GM18870 (cell line): ENCODE results near the gene DICER1.
A peak's percentile ranks its signal among the peaks of the same experiment; 100 is the strongest.
"Not testable (repeated sequence)": the region's sequence is repeated elsewhere in the genome, so short reads cannot be mapped to it uniquely, and the experiment has no call there.

Experiments
- ATAC-seq: cut with Tn5 transposase; IDR thresholded peaks from one replicate; pipeline ENCODE4 v1.9.1; 2021; ENCODE audit warnings: moderate library complexity; ENCODE audit not compliant: unreplicated experiment

DICER1 gene

GRCh38 chr14:95185033-95185766, 27.9 kb upstream of the DICER1 start:
- ATAC-seq = no peak

GRCh38 chr14:95184413-95184790, 27.1 kb upstream of the DICER1 start:
- no peak for ATAC-seq

GRCh38 chr14:95183532-95184412, 26.4 kb upstream of the DICER1 start:
- no peak for ATAC-seq

DNA sequence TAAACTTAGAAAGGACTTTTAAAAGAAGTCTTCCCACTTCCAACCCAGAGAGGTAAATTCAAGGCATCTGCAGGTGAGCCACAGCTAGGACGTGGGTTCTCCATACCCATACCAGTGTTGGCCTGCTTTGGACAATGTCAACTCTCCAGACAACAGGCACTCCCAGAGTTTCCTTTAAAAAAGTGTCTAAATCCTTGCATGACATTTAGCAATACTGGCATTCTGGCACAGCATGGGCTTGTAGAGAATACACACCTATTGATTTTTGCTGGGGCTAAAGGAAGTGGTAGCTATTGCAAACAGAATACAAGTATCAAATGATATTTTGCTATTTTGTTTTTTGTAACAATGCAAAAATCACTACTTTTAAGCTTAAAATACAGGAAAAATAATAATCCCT, 25.8 kb upstream of the DICER1 start:
- ATAC-seq = no peak

DNA sequence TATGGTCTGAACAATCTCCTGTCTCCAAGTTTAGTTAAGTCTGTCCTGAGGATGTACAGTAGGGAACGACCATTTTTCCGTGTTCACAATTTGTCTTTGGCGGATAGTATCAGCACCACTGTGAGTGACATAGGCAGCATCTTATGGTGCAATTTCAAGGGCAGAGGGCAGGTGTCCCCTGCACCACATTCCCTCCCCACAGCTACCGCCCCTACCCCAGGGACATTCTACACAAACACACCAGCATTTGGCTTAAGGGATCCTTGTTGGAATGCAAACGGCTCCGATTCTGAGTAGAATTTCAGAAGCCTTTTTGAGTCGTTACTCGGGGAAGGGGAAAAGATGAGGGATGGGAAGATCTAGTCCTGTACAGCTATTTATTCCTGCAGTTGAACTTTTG, 25.1 kb upstream of the DICER1 start:
- ATAC-seq = no peak

DNA sequence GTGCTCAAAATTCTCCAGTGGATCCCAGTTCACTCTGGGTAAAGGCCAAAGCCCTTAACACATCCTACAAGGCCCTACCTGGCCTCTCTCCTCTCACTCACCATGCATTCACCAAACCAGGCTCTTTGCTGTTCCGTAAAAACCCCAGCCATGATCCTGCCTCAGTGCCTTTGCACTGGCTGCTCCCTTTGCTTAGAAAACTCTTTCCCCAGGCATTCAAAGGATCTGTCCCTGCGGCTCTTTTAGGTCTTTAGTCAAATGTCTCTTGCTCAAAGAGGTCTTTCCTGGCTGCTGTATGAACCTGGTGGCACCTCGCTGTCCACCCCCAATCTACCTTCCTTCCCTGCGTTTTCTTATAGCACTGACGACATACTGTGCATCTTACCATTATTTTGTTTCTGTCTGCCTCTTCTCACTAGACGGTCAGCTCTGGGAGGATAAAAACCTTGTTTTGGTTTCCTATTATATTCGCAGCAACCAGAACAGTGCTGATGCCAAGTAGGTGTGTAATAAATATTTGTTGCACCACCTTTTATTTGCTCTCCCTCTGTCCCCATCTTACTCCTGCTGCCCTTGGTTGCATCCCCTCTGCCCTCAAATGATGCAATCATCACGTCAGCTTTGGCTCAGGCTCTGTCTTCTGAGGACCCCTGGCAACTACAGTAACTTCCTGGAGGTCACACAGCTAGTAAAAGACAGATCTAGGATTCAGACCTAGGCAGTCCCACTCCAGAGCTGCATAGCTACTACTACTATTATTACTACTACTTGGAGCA, 23.8 kb upstream of the DICER1 start:
- no peak for ATAC-seq

DNA sequence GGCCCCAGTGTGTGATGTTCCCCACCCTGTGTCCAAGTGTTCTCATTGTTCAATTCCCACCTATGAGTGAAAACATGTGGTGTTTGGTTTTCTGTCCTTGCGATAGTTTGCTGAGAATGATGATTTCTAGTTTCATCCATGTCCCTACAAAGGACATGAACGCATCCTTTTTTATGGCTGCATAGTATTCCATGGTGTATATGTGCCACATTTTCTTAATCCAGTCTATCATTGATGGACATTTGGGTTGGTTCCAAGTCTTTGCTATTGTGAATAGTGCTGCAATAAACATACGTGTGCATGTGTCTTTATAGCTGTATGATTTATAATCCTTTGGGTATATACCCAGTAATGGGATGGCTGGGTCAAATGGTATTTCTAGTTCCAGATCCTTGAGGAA, 18.3 kb upstream of the DICER1 start:
- ATAC-seq = not testable (repeated sequence)

GRCh38 chr14:95174184-95174792, 17.0 kb upstream of the DICER1 start:
- no peak for ATAC-seq

- ATAC-seq = no peak
These were observed 16.2 kb upstream of the DICER1 start for GRCh38 chr14:95173518-95173917.

GRCh38 chr14:95167177-95167576, 9.8 kb upstream of the DICER1 start:
- ATAC-seq = no peak

GRCh38 chr14:95165517-95165916, 8.2 kb upstream of the DICER1 start:
- ATAC-seq = no peak

GRCh38 chr14:95164506-95164905, 7.2 kb upstream of the DICER1 start:
- ATAC-seq = no peak

DNA sequence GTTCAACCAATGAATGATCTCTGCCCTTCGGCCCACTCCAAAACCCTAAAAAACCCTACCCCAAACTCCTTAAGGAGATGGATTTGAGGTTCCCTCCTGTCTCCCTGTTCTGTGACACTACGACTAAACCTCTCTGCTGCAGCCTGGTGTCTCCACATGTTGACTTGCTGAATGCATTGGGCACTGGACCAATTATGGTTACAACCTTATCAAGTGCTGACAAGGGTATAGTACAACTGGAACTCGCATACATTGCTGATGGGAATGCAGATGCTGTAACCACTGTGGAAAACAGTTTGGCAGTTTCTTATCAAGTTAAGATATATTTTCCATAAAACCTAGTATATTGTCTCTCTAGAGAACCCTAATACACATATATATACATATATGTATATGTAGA, 6.3 kb upstream of the DICER1 start:
- no peak for ATAC-seq

DNA sequence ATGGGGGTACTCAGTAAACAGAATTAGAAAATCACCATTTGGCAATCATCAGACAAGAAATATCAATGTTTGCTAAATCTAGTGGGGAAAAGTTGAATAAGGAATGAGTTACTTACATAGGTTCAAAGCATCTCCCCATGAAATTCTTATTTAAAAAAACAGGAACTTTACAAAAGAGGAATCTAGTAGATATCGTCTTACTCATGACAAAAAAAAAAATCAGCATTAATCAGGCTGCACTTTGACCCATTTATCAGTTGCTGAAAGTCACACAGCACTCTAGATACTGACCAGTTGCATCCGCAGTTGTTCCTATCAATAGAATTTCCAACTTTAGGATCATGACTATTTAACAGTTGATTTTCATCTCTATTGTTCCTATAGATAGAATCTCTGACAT, 5.8 kb upstream of the DICER1 start:
- no peak for ATAC-seq

DNA sequence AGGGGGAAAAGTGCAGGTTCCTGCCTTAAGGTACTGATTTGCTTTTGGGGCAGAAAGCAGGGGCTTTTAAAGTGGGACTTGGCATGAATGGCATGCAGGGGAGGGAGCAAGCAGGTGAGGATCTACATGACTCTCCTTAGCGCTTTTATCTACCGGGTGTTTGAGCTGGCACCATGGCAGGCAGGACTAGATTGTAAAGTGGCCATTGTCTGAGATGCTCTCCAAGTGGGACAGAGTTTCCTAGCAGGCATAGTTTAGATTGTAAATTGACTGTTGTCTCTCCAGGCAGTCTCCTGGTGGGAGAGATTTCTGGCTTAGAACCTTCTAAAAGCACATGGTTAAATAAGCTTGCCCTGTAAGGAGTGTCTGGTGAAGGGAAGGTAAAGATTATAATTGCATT, 5.3 kb upstream of the DICER1 start:
- no peak for ATAC-seq

- ATAC-seq = peak; percentile 12
These were observed 342 bp downstream of the DICER1 start for GRCh38 chr14:95157048-95157326.

DNA sequence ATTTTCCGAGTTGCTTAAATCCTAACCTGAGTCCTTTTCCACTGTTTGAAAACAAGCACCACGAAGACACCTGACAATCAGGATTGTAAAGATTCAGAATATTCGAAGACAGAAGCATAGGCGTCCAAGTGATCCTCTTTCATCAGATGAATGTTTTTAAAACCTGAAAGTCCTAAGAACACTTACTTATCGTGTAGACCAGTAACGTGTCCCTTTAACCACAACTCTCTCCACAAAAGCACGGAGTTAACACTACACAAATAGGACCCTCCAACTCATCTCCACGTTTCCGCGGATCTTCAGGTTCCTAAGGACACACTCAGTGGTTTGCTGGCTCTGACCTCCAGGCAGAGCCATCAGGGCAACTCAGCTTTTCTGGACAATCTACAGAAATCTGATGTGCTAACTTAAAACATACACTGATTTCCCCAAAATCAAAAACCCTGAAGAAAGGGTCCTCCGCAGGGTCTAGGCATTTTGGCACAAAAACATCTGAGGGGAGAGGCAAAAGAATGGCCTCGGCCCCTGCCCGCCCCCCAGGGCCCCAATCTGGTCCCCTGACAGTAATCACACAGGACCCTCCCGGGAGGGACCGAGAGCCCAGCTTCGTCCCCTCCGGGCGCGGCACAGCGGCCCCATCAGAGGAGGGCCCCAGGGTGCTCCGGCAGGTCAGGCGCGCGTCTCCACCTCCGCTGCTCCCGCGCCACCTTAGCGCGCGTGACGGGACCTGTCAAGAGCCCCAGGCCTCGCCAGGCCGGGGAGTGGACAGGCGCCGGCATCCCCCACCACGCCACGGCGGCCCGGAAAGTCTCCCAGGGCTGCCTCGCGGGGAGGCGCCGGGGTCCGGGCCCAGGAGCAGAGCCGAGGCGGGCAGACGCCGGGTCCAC, 925 bp downstream of the DICER1 start:
- no peak for ATAC-seq

DNA sequence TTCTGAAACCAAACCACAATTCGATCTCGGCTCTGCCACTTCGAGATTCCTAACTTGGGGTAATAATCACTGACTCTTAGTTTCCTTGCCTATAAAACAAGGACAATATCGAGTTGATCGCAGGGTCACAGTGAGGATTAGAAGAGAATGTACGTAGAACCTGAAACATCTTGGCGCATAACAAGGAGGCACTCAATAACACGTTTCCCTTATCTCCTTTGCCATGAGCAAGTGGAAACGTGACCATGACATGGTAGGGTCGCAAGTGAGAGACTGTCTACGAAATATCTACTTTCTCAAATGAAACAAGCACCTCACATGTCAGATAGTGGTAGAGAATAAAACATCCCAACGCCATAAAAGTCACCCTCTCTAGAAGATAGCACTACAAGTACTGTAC, 2.3 kb downstream of the DICER1 start:
- no peak for ATAC-seq

DNA sequence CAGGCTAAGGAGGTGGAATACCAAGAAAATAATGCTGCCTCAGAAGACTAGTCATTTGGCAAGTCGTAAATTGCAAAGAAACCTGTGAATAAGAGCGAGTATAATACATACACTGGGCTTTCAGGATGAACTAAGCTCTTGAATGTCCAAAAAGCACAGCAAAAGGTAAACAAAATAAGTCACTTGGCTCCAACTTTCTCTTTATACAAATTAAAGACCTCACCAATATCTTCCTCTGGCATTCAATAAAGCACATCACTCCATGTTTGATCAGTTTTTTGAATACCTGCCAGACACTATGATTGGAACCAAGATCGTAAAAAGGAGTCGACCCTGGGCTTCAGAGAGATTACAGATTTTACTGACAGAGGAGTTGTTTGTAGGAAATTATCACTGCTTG, 3.5 kb downstream of the DICER1 start:
- ATAC-seq = no peak

GRCh38 chr14:95151561-95151960, 5.8 kb downstream of the DICER1 start:
- no peak for ATAC-seq
